Neural progenitor cell (in vitro differentiated cells): Measurements from ENCODE around the gene AIPL1.

Experiments used
- EZH2 ChIP-seq: fragments of 200-600 bp; sonication (generic); IDR thresholded peaks from 2 replicates; pipeline ENCODE4 v1.6.1; 2017; ENCODE audit warnings: antibody characterized with exemption, mild to moderate bottlenecking, moderate library complexity
- EZH2phosphoT487 ChIP-seq: fragments of 200-600 bp; sonication (generic); IDR thresholded peaks from 2 replicates; pipeline ENCODE4 v1.6.1; 2017; ENCODE audit warnings: antibody characterized with exemption
- TF ChIP-seq, protein P1 (sequence below): fragments of 200-600 bp; sonication (generic); IDR thresholded peaks from 2 replicates; pipeline ENCODE4 v1.5.1; 2017; ENCODE audit warnings: antibody characterized with exemption, mild to moderate bottlenecking

DNA sequence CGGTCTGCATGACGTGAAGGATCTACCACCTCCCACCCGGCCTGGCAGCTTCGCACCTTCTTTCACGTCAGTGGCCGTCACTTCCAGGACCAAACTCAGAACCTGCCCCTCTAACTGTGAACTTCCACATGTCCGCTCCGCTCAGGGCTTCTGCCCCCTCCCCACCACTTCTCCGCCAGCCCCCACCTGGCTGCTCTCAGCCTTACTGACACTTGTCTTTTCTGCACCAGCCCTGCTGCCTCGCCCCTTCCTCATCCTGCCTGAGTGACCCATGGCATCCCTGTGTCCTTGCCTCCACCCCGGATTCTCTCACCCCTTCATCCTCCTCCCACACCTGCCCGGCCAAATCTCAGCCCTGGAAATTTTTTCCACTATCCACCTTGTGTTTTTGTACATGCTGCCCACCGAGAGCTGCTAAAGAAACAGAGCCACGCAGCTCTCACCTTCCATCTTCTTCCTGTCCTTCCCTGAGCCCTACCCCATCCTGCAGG is 23.6 kb upstream of the AIPL1 start:
- TF ChIP-seq, protein P1, sequence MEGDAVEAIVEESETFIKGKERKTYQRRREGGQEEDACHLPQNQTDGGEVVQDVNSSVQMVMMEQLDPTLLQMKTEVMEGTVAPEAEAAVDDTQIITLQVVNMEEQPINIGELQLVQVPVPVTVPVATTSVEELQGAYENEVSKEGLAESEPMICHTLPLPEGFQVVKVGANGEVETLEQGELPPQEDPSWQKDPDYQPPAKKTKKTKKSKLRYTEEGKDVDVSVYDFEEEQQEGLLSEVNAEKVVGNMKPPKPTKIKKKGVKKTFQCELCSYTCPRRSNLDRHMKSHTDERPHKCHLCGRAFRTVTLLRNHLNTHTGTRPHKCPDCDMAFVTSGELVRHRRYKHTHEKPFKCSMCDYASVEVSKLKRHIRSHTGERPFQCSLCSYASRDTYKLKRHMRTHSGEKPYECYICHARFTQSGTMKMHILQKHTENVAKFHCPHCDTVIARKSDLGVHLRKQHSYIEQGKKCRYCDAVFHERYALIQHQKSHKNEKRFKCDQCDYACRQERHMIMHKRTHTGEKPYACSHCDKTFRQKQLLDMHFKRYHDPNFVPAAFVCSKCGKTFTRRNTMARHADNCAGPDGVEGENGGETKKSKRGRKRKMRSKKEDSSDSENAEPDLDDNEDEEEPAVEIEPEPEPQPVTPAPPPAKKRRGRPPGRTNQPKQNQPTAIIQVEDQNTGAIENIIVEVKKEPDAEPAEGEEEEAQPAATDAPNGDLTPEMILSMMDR: no peak
- no peak for TF ChIP-seq EZH2
- no peak for TF ChIP-seq EZH2phosphoT487
